Mammary epithelial cell (primary cell): ENCODE measurements around the gene RNASE12.

Source experiments
- EZH2 ChIP-seq: IDR thresholded peaks from 2 replicates; pipeline ENCODE4 v1.6.1; 2012; ENCODE audit warnings: low read length, inconsistent platforms, borderline replicate concordance
- TF ChIP-seq, protein P1 (sequence below), 2 donors: IDR thresholded peaks in 1 of 2; conservative IDR thresholded peaks in 1 of 2; 2 replicates each; pipeline ENCODE4 v1.5.1; 2011 to 2012; ENCODE audit warnings: inconsistent platforms in 2 of 2, low read length in 2 of 2, mild to moderate bottlenecking in 2 of 2, control low read depth in 1 of 2, low read depth in 1 of 2; ENCODE audit not compliant: insufficient read depth in 1 of 2; ENCODE audit errors: extremely low read depth in 1 of 2

DNA sequence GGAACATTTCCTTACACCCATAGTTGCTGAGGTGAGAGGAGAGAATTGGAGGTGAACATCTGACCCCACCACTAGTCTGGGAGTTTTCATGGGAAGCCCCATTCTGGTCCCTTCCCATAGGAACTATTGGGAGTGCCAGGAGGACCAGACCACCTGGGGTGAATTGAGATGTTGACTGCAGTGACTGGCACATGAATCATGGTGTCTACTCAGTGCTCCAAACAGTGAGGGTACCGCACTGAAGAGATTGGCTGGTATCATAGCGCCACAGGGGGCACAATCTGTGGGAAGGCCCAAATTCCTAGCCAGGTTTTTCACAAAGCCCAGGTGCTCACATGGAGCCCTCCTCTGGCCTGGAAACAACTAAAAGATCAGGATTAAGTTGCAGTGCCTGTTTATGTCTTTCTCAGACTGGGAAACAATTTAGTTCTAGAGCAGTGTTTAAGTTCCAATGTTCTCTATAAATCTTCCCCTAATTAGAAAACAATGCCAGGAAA lies 26.6 kb downstream of the RNASE12 start:
- no peak for TF ChIP-seq EZH2
- TF ChIP-seq, protein P1, sequence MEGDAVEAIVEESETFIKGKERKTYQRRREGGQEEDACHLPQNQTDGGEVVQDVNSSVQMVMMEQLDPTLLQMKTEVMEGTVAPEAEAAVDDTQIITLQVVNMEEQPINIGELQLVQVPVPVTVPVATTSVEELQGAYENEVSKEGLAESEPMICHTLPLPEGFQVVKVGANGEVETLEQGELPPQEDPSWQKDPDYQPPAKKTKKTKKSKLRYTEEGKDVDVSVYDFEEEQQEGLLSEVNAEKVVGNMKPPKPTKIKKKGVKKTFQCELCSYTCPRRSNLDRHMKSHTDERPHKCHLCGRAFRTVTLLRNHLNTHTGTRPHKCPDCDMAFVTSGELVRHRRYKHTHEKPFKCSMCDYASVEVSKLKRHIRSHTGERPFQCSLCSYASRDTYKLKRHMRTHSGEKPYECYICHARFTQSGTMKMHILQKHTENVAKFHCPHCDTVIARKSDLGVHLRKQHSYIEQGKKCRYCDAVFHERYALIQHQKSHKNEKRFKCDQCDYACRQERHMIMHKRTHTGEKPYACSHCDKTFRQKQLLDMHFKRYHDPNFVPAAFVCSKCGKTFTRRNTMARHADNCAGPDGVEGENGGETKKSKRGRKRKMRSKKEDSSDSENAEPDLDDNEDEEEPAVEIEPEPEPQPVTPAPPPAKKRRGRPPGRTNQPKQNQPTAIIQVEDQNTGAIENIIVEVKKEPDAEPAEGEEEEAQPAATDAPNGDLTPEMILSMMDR (conservative IDR thresholded peaks at IDR 0.05 in 1 of 2, IDR thresholded peaks at IDR 0.05 in 1 of 2; ENCODE audit: extremely low read depth in 1 of 2, insufficient read depth in 1 of 2, low read depth in 1 of 2, low read length in 2 of 2): no peak
